HepG2 (cell line): ENCODE measurements around the gene PAIP2. TPM values are rescaled to one million over a fixed set of nuclear protein-coding genes. Genes with fewer than 3 reads are reported as not detected.

Experiments used
- DR1 ChIP-seq: sonication (generic); formaldehyde crosslinking; IDR thresholded peaks from 2 replicates; pipeline ENCODE4 v1.8.0; 2021; ENCODE audit warnings: mild to moderate bottlenecking, missing genetic modification reagents, inconsistent platforms
- FOSL2 ChIP-seq: sonication (generic); formaldehyde crosslinking; IDR thresholded peaks from 2 replicates; pipeline ENCODE4 v1.4.0; 2020; ENCODE audit warnings: missing genetic modification reagents
- HOXA7 ChIP-seq: sonication (generic); formaldehyde crosslinking; IDR thresholded peaks from 2 replicates; pipeline ENCODE4 v1.8.1; 2022; ENCODE audit warnings: mild to moderate bottlenecking, missing genetic modification reagents, moderate library complexity
- SMAD1 ChIP-seq: sonication (generic); formaldehyde crosslinking; IDR thresholded peaks from 2 replicates; pipeline ENCODE4 v1.4.0; 2020; ENCODE audit warnings: missing genetic modification reagents, low read depth, mild to moderate bottlenecking, borderline replicate concordance
- TAF1 ChIP-seq: sonication (generic); formaldehyde crosslinking; IDR thresholded peaks from 2 replicates; pipeline ENCODE4 v1.4.0; 2020; ENCODE audit warnings: missing genetic modification reagents
- TEAD2 ChIP-seq: sonication (generic); formaldehyde crosslinking; IDR thresholded peaks from 2 replicates; pipeline ENCODE4 v1.9.0; 2021; ENCODE audit warnings: missing genetic modification reagents
- ZFP1 ChIP-seq: IDR thresholded peaks from 2 replicates; pipeline ENCODE4 v1.6.1; 2016
- ZNF234 ChIP-seq: sonication (generic); formaldehyde crosslinking; conservative IDR thresholded peaks from 2 replicates; pipeline ENCODE4 v1.5.1; 2020; ENCODE audit warnings: mild to moderate bottlenecking, missing genetic modification reagents
- ZNF274 ChIP-seq: sonication (generic); formaldehyde crosslinking; IDR thresholded peaks from 2 replicates; pipeline ENCODE4 v1.5.1; 2020; ENCODE audit warnings: mild to moderate bottlenecking, missing genetic modification reagents
- ZNF446 ChIP-seq: sonication (generic); formaldehyde crosslinking; IDR thresholded peaks from 2 replicates; pipeline ENCODE4 v1.5.0; 2020; ENCODE audit warnings: mild to moderate bottlenecking, missing genetic modification reagents
- ZNF589 ChIP-seq: sonication (generic); formaldehyde crosslinking; conservative IDR thresholded peaks from 2 replicates; pipeline ENCODE4 v1.8.0; 2022; ENCODE audit warnings: mild to moderate bottlenecking, moderate library complexity, missing genetic modification reagents
- polyA plus RNA-seq, 8 experiments: library from polyadenylated mRNA; depleted of rRNA in 3 of 8; stranded (reverse) in 7 of 8; unstranded in 1 of 8; fragments of >200 nt; fragmentation: Illumina TruSeq in 4 of 8; extraction: Trizol in 4 of 8; gene quantifications; 2 replicates each; pipeline versions ENCODE4 v1.2.1 to v1.2.3, GENCODE V29; 2011 to 2016; ENCODE audit warnings: low read depth in 4 of 8, missing spikeins in 1 of 8, mixed read lengths in 1 of 8; ENCODE audit not compliant: insufficient read depth in 1 of 8
- total RNA-seq, 5 experiments: library from RNA; depleted of rRNA; stranded (reverse); fragments of >200 nt; fragmentation: Illumina TruSeq; extraction: Trizol; gene quantifications; 2 replicates each; pipeline ENCODE4 v1.2.3, GENCODE V29; 2016; ENCODE audit warnings: low read depth in 1 of 5
- TF ChIP-seq, protein P1 (sequence below), 2 experiments: sonication (generic) in 1 of 2; formaldehyde crosslinking in 1 of 2; IDR thresholded peaks; 2 replicates each; pipeline versions ENCODE4 v1.4.0 to v1.6.1; 2018 to 2020; ENCODE audit warnings: missing genetic modification reagents in 2 of 2, borderline replicate concordance in 1 of 2, low read depth in 1 of 2, mild to moderate bottlenecking in 1 of 2, missing biosample characterization in 1 of 2
- TF ChIP-seq, protein P2 (sequence below): sonication (generic); formaldehyde crosslinking; IDR thresholded peaks from 2 replicates; pipeline ENCODE4 v1.4.0; 2020; ENCODE audit warnings: missing genetic modification reagents
- TF ChIP-seq, protein P3 (sequence below): sonication (generic); formaldehyde crosslinking; IDR thresholded peaks from 2 replicates; pipeline ENCODE4 v1.5.1; 2020; ENCODE audit warnings: missing genetic modification reagents, mild to moderate bottlenecking, borderline replicate concordance
- TF ChIP-seq, protein P4 (sequence below): sonication (generic); formaldehyde crosslinking; IDR thresholded peaks from 2 replicates; pipeline ENCODE4 v1.4.0; 2020; ENCODE audit warnings: missing genetic modification reagents

PAIP2 gene
- total and polyA plus RNA-seq, 2 of the 13 experiments (the other 11 are each of a cell fraction or from before 2014, with no cell fraction given): 61.5 to 76.3 TPM

DNA sequence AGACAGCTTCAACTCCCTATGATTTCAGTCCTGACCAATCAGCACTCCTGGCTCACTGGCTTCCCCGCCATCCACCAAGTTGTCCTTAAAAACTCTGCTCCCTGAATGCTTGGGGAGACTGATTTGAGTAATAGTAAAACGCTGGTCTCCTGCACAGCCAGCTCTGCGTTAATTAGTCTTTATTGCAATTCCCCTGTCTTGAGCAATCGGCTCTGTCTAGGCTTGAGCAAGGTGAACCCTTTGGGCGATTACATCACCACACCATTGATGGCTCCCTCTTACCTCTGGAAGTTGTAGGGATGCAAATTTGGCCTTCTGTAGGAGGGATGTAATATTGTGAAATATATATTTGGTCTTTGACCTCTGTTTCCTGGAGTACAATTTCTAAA lies 44.4 kb downstream of the PAIP2 start (continued):
- TF ChIP-seq, protein P1, sequence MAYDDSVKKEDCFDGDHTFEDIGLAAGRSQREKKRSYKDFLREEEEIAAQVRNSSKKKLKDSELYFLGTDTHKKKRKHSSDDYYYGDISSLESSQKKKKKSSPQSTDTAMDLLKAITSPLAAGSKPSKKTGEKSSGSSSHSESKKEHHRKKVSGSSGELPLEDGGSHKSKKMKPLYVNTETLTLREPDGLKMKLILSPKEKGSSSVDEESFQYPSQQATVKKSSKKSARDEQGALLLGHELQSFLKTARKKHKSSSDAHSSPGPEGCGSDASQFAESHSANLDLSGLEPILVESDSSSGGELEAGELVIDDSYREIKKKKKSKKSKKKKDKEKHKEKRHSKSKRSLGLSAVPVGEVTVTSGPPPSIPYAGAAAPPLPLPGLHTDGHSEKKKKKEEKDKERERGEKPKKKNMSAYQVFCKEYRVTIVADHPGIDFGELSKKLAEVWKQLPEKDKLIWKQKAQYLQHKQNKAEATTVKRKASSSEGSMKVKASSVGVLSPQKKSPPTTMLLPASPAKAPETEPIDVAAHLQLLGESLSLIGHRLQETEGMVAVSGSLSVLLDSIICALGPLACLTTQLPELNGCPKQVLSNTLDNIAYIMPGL (CRISPR knock-in tag; IDR thresholded peaks at IDR 0.05; ENCODE audit: borderline replicate concordance in 1 of 2, low read depth in 1 of 2): no peak
- TF ChIP-seq TEAD2: no peak
- TF ChIP-seq SMAD1 (CRISPR knock-in tag): no peak
- TF ChIP-seq, protein P2, sequence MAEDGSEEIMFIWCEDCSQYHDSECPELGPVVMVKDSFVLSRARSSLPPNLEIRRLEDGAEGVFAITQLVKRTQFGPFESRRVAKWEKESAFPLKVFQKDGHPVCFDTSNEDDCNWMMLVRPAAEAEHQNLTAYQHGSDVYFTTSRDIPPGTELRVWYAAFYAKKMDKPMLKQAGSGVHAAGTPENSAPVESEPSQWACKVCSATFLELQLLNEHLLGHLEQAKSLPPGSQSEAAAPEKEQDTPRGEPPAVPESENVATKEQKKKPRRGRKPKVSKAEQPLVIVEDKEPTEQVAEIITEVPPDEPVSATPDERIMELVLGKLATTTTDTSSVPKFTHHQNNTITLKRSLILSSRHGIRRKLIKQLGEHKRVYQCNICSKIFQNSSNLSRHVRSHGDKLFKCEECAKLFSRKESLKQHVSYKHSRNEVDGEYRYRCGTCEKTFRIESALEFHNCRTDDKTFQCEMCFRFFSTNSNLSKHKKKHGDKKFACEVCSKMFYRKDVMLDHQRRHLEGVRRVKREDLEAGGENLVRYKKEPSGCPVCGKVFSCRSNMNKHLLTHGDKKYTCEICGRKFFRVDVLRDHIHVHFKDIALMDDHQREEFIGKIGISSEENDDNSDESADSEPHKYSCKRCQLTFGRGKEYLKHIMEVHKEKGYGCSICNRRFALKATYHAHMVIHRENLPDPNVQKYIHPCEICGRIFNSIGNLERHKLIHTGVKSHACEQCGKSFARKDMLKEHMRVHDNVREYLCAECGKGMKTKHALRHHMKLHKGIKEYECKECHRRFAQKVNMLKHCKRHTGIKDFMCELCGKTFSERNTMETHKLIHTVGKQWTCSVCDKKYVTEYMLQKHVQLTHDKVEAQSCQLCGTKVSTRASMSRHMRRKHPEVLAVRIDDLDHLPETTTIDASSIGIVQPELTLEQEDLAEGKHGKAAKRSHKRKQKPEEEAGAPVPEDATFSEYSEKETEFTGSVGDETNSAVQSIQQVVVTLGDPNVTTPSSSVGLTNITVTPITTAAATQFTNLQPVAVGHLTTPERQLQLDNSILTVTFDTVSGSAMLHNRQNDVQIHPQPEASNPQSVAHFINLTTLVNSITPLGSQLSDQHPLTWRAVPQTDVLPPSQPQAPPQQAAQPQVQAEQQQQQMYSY (CRISPR knock-in tag): no peak
- TF ChIP-seq ZNF589 (CRISPR knock-in tag): no peak
- TF ChIP-seq, protein P3, sequence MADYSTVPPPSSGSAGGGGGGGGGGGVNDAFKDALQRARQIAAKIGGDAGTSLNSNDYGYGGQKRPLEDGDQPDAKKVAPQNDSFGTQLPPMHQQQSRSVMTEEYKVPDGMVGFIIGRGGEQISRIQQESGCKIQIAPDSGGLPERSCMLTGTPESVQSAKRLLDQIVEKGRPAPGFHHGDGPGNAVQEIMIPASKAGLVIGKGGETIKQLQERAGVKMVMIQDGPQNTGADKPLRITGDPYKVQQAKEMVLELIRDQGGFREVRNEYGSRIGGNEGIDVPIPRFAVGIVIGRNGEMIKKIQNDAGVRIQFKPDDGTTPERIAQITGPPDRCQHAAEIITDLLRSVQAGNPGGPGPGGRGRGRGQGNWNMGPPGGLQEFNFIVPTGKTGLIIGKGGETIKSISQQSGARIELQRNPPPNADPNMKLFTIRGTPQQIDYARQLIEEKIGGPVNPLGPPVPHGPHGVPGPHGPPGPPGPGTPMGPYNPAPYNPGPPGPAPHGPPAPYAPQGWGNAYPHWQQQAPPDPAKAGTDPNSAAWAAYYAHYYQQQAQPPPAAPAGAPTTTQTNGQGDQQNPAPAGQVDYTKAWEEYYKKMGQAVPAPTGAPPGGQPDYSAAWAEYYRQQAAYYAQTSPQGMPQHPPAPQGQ (CRISPR knock-in tag): no peak
- TF ChIP-seq ZNF274: no peak
- TF ChIP-seq ZNF234 (CRISPR knock-in tag): no peak
- TF ChIP-seq HOXA7 (CRISPR knock-in tag): no peak
- no peak for TF ChIP-seq ZNF446
- TF ChIP-seq DR1 (CRISPR knock-in tag): no peak
- TF ChIP-seq ZFP1 (CRISPR knock-in tag): no peak
- TF ChIP-seq FOSL2: no peak
- TF ChIP-seq TAF1 (CRISPR knock-in tag): no peak
- TF ChIP-seq, protein P4, sequence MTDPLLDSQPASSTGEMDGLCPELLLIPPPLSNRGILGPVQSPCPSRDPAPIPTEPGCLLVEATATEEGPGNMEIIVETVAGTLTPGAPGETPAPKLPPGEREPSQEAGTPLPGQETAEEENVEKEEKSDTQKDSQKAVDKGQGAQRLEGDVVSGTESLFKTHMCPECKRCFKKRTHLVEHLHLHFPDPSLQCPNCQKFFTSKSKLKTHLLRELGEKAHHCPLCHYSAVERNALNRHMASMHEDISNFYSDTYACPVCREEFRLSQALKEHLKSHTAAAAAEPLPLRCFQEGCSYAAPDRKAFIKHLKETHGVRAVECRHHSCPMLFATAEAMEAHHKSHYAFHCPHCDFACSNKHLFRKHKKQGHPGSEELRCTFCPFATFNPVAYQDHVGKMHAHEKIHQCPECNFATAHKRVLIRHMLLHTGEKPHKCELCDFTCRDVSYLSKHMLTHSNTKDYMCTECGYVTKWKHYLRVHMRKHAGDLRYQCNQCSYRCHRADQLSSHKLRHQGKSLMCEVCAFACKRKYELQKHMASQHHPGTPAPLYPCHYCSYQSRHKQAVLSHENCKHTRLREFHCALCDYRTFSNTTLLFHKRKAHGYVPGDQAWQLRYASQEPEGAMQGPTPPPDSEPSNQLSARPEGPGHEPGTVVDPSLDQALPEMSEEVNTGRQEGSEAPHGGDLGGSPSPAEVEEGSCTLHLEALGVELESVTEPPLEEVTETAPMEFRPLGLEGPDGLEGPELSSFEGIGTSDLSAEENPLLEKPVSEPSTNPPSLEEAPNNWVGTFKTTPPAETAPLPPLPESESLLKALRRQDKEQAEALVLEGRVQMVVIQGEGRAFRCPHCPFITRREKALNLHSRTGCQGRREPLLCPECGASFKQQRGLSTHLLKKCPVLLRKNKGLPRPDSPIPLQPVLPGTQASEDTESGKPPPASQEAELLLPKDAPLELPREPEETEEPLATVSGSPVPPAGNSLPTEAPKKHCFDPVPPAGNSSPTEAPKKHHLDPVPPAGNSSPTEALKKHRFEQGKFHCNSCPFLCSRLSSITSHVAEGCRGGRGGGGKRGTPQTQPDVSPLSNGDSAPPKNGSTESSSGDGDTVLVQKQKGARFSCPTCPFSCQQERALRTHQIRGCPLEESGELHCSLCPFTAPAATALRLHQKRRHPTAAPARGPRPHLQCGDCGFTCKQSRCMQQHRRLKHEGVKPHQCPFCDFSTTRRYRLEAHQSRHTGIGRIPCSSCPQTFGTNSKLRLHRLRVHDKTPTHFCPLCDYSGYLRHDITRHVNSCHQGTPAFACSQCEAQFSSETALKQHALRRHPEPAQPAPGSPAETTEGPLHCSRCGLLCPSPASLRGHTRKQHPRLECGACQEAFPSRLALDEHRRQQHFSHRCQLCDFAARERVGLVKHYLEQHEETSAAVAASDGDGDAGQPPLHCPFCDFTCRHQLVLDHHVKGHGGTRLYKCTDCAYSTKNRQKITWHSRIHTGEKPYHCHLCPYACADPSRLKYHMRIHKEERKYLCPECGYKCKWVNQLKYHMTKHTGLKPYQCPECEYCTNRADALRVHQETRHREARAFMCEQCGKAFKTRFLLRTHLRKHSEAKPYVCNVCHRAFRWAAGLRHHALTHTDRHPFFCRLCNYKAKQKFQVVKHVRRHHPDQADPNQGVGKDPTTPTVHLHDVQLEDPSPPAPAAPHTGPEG (CRISPR knock-in tag): no peak
